Stimulated activated CD8-positive, alpha-beta memory T cell treated with anti-CD3 and anti-CD28 coated beads, Interleukin-7, amount 100 ng/mL, for 48 hours (primary cell): Measurements from ENCODE around the gene PSG6.
"Not testable (repeated sequence)": the region's sequence is repeated elsewhere in the genome, so short reads cannot be mapped to it uniquely, and the experiment has no call there.

ENCODE experiments used
- DNase-seq, 2 donors: peaks; one replicate each; pipeline ENCODE4 v3.0.0-alpha.2; 2020; ENCODE audit warnings: low read depth in 1 of 2; ENCODE audit errors: extremely low read depth in 1 of 2

The PSG6 gene

GRCh38 chr19:42856866-42857543 lies 60.7 kb downstream of the PSG6 start:
- DNase-seq: not testable (repeated sequence)

- DNase-seq: not testable (repeated sequence)
Observed at GRCh38 chr19:42854745-42855144, 62.9 kb downstream of the PSG6 start.

DNA sequence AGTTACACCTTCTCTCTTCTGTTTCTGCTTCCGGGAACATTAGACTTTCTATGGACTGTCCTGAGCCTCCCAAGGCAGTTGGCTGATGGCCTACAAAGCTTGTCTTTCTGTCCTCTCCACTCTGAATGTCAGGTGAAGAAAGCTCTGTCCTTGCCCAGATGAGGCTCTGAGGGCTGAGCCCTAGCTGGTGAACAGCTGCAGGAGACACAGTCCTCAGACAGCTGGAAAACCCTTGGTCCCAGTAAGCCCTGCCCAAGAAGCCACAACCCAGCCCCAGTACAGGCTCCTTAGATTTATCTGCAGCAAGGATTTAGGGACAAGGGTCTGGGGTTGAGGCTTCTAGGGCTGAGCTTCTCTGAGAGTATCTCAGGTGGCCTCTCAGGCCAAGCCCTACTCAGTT lies 64.5 kb downstream of the PSG6 start:
- not testable (repeated sequence) for DNase-seq

DNA sequence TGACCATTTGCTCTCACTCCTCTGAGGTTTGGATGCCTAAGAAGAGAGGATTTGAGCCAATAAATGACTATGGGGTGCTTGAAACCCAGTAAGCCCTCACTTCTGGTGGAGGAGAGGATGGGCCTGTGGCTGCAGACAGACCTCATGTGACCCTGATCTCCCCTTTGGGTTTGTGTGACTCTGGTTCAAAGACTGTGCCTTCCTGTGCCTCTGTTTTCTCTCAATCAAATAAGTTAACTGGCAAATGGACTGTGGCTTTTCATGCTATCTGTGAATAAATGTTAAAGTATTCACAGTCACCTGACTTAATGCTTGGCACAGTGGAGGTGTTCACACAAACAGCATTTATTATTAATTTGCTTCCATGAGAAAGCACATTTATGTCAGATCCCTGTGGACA lies 64.9 kb downstream of the PSG6 start:
- DNase-seq: not testable (repeated sequence)
